Bladder microvascular endothelial cell (primary cell): ENCODE data around the gene FAM174C. TPM values are rescaled to one million over a fixed set of nuclear protein-coding genes. Genes with fewer than 3 reads are reported as not detected.

Source experiments
- total RNA-seq: library from RNA; depleted of rRNA; stranded (reverse); fragments of >200 nt; gene quantifications from 2 replicates; pipeline ENCODE4 v1.2.3, GENCODE V29; 2014

Gene FAM174C
- total RNA-seq = 13.4 and 18.3 TPM in 2 replicates

GRCh38 chr19:1275260-1275975 is at the start of gene FAM174C:
Gene FAM174C (plus strand): TSS chr19:1275530. CDS start chr19:1275550, 20 bp downstream.

GRCh38 chr19:1237754-1238368 is 37.5 kb upstream of the FAM174C start, which contains the start of gene CBARP:
Gene CBARP (minus strand): TSS chr19:1238005. CDS start chr19:1236100, 1,905 bp downstream.

GRCh38 chr19:1241417-1242095 is 33.8 kb upstream of the FAM174C start, which contains the start of gene ATP5F1D:
Gene ATP5F1D (plus strand): TSS chr19:1241751. CDS start chr19:1241851, 100 bp downstream.

GRCh38 chr19:1248139-1248785 is 27.1 kb upstream of the FAM174C start, which contains the start of gene MIDN:
Gene MIDN (plus strand): TSS chr19:1248583. CDS start chr19:1250297, 1,714 bp downstream.

GRCh38 chr19:1269065-1269477 is 6.3 kb upstream of the FAM174C start, which contains the start of gene CIRBP:
Gene CIRBP (plus strand): TSS chr19:1269332. CDS start chr19:1270934, 1,602 bp downstream.

GRCh38 chr19:1285737-1286360 is 10.5 kb downstream of the FAM174C start, which contains the start of gene EFNA2:
Gene EFNA2 (plus strand): TSS chr19:1285873. CDS start chr19:1286169, 296 bp downstream.

Other genes starting within 250 kb of the FAM174C start
- 120 and 249 TPM in 2 replicates for gene CNN2, start 248.9 kb upstream of the FAM174C start, total RNA-seq
- 6.2 and 7.8 TPM in 2 replicates for gene ABCA7, start 235.4 kb upstream of the FAM174C start, total RNA-seq
- gene ARHGAP45, start 208.4 kb upstream of the FAM174C start, total RNA-seq = 50.0 and 78.8 TPM in 2 replicates
- gene POLR2E, start 180.2 kb upstream of the FAM174C start, total RNA-seq = 70.6 and 138 TPM in 2 replicates
- gene GPX4, start 171.5 kb upstream of the FAM174C start, total RNA-seq = 397 and 445 TPM in 2 replicates
- gene SBNO2, start 101.3 kb upstream of the FAM174C start, total RNA-seq = 29.0 and 60.5 TPM in 2 replicates
- 87.0 and 87.3 TPM in 2 replicates for gene STK11, start 69.8 kb upstream of the FAM174C start, total RNA-seq
- 0.81 and 3.0 TPM in 2 replicates for gene CBARP, start 37.5 kb upstream of the FAM174C start, total RNA-seq
- 31.1 and 39.6 TPM in 2 replicates for gene ATP5F1D, start 33.8 kb upstream of the FAM174C start, total RNA-seq
- gene MIDN, start 26.9 kb upstream of the FAM174C start, total RNA-seq = 9.9 and 15.6 TPM in 2 replicates
- 65.4 and 95.7 TPM in 2 replicates for gene CIRBP, start 6.2 kb upstream of the FAM174C start, total RNA-seq
- gene EFNA2, start 10.3 kb downstream of the FAM174C start, total RNA-seq = 0.19 TPM in 1 of 2 replicates, not detected in the other
- 60.6 and 68.3 TPM in 2 replicates for gene NDUFS7, start 108.4 kb downstream of the FAM174C start, total RNA-seq
- gene GAMT, start 126.0 kb downstream of the FAM174C start, total RNA-seq = 10.0 and 11.2 TPM in 2 replicates
- 61.4 and 81.4 TPM in 2 replicates for gene DAZAP1, start 132.1 kb downstream of the FAM174C start, total RNA-seq
- gene RPS15, start 162.9 kb downstream of the FAM174C start, total RNA-seq = 323 and 507 TPM in 2 replicates
- under 0.01 and 0.06 TPM in 2 replicates for gene APC2, start 174.6 kb downstream of the FAM174C start, total RNA-seq
- 12.3 and 21.6 TPM in 2 replicates for gene C19orf25, start 203.7 kb downstream of the FAM174C start, total RNA-seq
- 0.32 and 1.4 TPM in 2 replicates for gene PCSK4, start 214.8 kb downstream of the FAM174C start, total RNA-seq
- gene REEP6, start 215.7 kb downstream of the FAM174C start, total RNA-seq = 0.38 and 1.5 TPM in 2 replicates
- gene ADAMTSL5, start 237.5 kb downstream of the FAM174C start, total RNA-seq = 0.06 TPM in 1 of 2 replicates, not detected in the other
- not detected in 2 replicates for gene PLK5, start 248.5 kb downstream of the FAM174C start, total RNA-seq